Natural killer cell (primary cell): ENCODE data around the gene GNB1L. TPM values are rescaled to one million over a fixed set of nuclear protein-coding genes. Genes with fewer than 3 reads are reported as not detected.

Source experiments
- ATAC-seq, 3 donors: fragments of 150-1000 bp in 2 of 3; fragments of 200-7000 bp in 1 of 3; cut with Tn5 transposase; 1 replicate in 1 of 3; 2 replicates in 2 of 3; pipeline ENCODE4 v1.10.0; 2021; ENCODE audit warnings: mild to moderate bottlenecking in 2 of 3, moderate library complexity in 2 of 3
- DNase-seq, 2 donors: peaks; one replicate each; pipeline versions ENCODE4 v3.0.0 to v3.0.0-alpha.2; 2013 to 2021; ENCODE audit warnings: mixed read lengths in 1 of 2
- H3K27ac ChIP-seq: one replicate; pipeline ENCODE4 v1.5.1; 2013; ENCODE audit warnings: mild to moderate bottlenecking, low read length
- H3K27me3 ChIP-seq: one replicate; pipeline ENCODE4 v1.6.1; 2013; ENCODE audit warnings: low read length; ENCODE audit not compliant: control insufficient read depth, insufficient read depth
- H3K36me3 ChIP-seq: one replicate; pipeline ENCODE4 v1.6.1; 2013; ENCODE audit warnings: low read length; ENCODE audit not compliant: control insufficient read depth, insufficient read depth
- H3K4me1 ChIP-seq: one replicate; pipeline ENCODE4 v1.6.1; 2013; ENCODE audit warnings: low read length; ENCODE audit not compliant: control insufficient read depth, insufficient read depth
- H3K4me3 ChIP-seq: one replicate; pipeline ENCODE4 v1.5.1; 2013; ENCODE audit warnings: low read length
- H3K9me3 ChIP-seq: one replicate; pipeline ENCODE4 v1.6.1; 2013; ENCODE audit warnings: low read length; ENCODE audit not compliant: control insufficient read depth, insufficient read depth
- H3K27ac Mint-ChIP-seq, 2 donors: one replicate each; pipeline ENCODE4 v1.8.0; 2022; ENCODE audit warnings: mild to moderate bottlenecking in 2 of 2, mixed read lengths in 2 of 2, moderate library complexity in 1 of 2
- H3K27me3 Mint-ChIP-seq, 2 donors: one replicate each; pipeline ENCODE4 v1.8.0; 2022; ENCODE audit warnings: low read depth in 2 of 2, mixed read lengths in 2 of 2
- H3K36me3 Mint-ChIP-seq: one replicate; pipeline ENCODE4 v1.8.0; 2022; ENCODE audit warnings: mixed read lengths
- H3K4me1 Mint-ChIP-seq, 2 donors: one replicate each; pipeline ENCODE4 v1.8.0; 2022; ENCODE audit warnings: mixed read lengths in 2 of 2
- H3K4me3 Mint-ChIP-seq: one replicate; pipeline ENCODE4 v1.8.0; 2022; ENCODE audit warnings: mild to moderate bottlenecking, moderate library complexity, mixed read lengths
- H3K9me3 Mint-ChIP-seq, 2 donors: one replicate each; pipeline ENCODE4 v1.8.0; 2022; ENCODE audit warnings: mixed read lengths in 2 of 2
- CTCF ChIP-seq: fragments of 200-600 bp; IDR thresholded peaks from one replicate; pipeline ENCODE4 v1.8.0; 2022; ENCODE audit warnings: antibody characterized with exemption
- WGBS: methylation state at CpG from one replicate; pipeline ENCODE4 v1.1.7; 2013; ENCODE audit warnings: missing lambda C conversion rate; ENCODE audit not compliant: insufficient coverage; 5-methylcytosine and 5-hydroxymethylcytosine counted together
- intact Hi-C: fragments of 100-400 bp; cut with micrococcal nuclease; formaldehyde crosslinking; loops from one replicate; pipeline ENCODE4 v1.14.2; 2022
- total RNA-seq, 4 donors: library from RNA; stranded (reverse); fragments of 120-200 nt in 1 of 4; gene quantifications; one replicate each; pipeline versions ENCODE4 v1.2.3 to v1.2.4, GENCODE V29; 2013 to 2022

Gene GNB1L
- total RNA-seq, 3 donors from 2014 or later (not counting 1 experiment from before 2014, with no cell fraction given): 5.1 to 5.3 (median 5.3) TPM

- Histone ChIP-seq H3K4me1 (peaks cover 21% of the 10 kb centered on the region), H3K9me3 (no peaks in the 10 kb centered on the region), H3K36me3 (no peaks in the 10 kb centered on the region), H3K4me3 (no peak overlapping the region), H3K27ac (no peak overlapping the region), H3K27me3 (peaks cover 30% of the 10 kb centered on the region)
- Mint-ChIP-seq H3K4me3 (no peak overlapping the region), H3K27me3 (peaks cover 31 to 35% of the 10 kb centered on the region in 2 donors), H3K27ac (no peak overlapping the region), H3K9me3 (no peaks in the 10 kb centered on the region), H3K4me1 (peaks cover 0 to 9% of the 10 kb centered on the region in 2 donors), H3K36me3 (no peaks in the 10 kb centered on the region)
- WGBS: 81% methylated on average over 14 of the region's 14 CpGs
- ATAC-seq (no peak), DNase-seq (no peak)
- intact Hi-C loops: no loop called here
- no peak for TF ChIP-seq CTCF
These were observed 100.5 kb downstream of the GNB1L start for GRCh38 chr22:19753996-19754700.

GRCh38 chr22:19753090-19753842 lies 101.4 kb downstream of the GNB1L start:
- 89% methylated on average over 10 of the region's 10 CpGs for WGBS
- intact Hi-C loops: no loop called here
- no peaks in the 10 kb centered on the region for H3K9me3 Mint-ChIP-seq
- H3K27ac Mint-ChIP-seq: no peak overlapping the region
- no peak for TF ChIP-seq CTCF
- H3K27me3 Mint-ChIP-seq: peaks cover 31 to 35% of the 10 kb centered on the region in 2 donors
- H3K4me1 Mint-ChIP-seq: peaks cover 0 to 9% of the 10 kb centered on the region in 2 donors
- Histone ChIP-seq H3K36me3 (no peaks in the 10 kb centered on the region), H3K4me3 (no peak overlapping the region), H3K27ac (no peak overlapping the region), H3K9me3 (no peaks in the 10 kb centered on the region), H3K27me3 (peaks cover 30% of the 10 kb centered on the region), H3K4me1 (peaks cover 18% of the 10 kb centered on the region)
- no peaks in the 10 kb centered on the region for H3K36me3 Mint-ChIP-seq
- ATAC-seq (no peak), DNase-seq (no peak)
- H3K4me3 Mint-ChIP-seq: no peak overlapping the region

GRCh38 chr22:19751497-19752245 lies 103.0 kb downstream of the GNB1L start:
- Mint-ChIP-seq H3K9me3 (no peaks in the 10 kb centered on the region), H3K4me3 (no peak overlapping the region), H3K4me1 (no peaks in the 10 kb centered on the region), H3K27ac (no peak overlapping the region), H3K36me3 (no peaks in the 10 kb centered on the region), H3K27me3 (peaks cover 19 to 23% of the 10 kb centered on the region in 2 donors)
- DNase-seq: no peak
- H3K4me1 ChIP-seq: peaks cover 11% of the 10 kb centered on the region
- TF ChIP-seq CTCF: no peak
- WGBS: 87% methylated on average over 14 of the region's 14 CpGs
- no peak overlapping the region for H3K27ac ChIP-seq
- no peaks in the 10 kb centered on the region for H3K9me3 ChIP-seq
- intact Hi-C loops: no loop called here
- H3K27me3 ChIP-seq: peaks cover 25% of the 10 kb centered on the region
- no peak overlapping the region for H3K4me3 ChIP-seq
- H3K36me3 ChIP-seq: no peaks in the 10 kb centered on the region
- ATAC-seq: no peak
